Measurements from ENCODE around the gene CHRD.
"Not testable (repeated sequence)": the region's sequence is repeated elsewhere in the genome, so short reads cannot be mapped to it uniquely, and the experiment has no call there.

The CHRD gene

GRCh38 chr3:184428561-184429175 lies 48.8 kb downstream of the CHRD start:
- H3K4me3 ChIP-seq (ENCODE audit: low read depth in 1 of 2, low read length in 2 of 2): no peak overlapping the region
- no peak overlapping the region for H2AFZ ChIP-seq (ENCODE audit: low read depth, low read length)
- no peak overlapping the region for H3K4me2 ChIP-seq (ENCODE audit: insufficient read depth, low read length)
- H3K36me3 ChIP-seq (ENCODE audit: insufficient read depth, low read length): no peaks in the 10 kb centered on the region
- no peak overlapping the region for H3K9ac ChIP-seq (ENCODE audit: low read depth, low read length)
- ATAC-seq (ENCODE audit: insufficient read depth, low read depth) (no peak), DNase-seq (no peak)
- H3K27me3 ChIP-seq (ENCODE audit: insufficient read depth, low read length, poor library complexity): no peaks in the 10 kb centered on the region
- no peaks in the 10 kb centered on the region for H4K20me1 ChIP-seq (ENCODE audit: insufficient read depth, low read length)
- no peak for TF ChIP-seq CTCF (IDR thresholded peaks at IDR 0.05; ENCODE audit: borderline replicate concordance, extremely low read depth, low read length, poor library complexity, severe bottlenecking)
- TF ChIP-seq EZH2 (IDR thresholded peaks at IDR 0.05; ENCODE audit: borderline replicate concordance, low read depth, low read length, severe bottlenecking): no peak
- H3K27ac ChIP-seq (ENCODE audit: low read length): no peak overlapping the region
- H3K4me1 ChIP-seq (ENCODE audit: insufficient read depth, low read length): no peaks in the 10 kb centered on the region
- no peaks in the 10 kb centered on the region for H3K79me2 ChIP-seq (ENCODE audit: insufficient read depth, low read length)
- H3K9me3 ChIP-seq (ENCODE audit: insufficient read depth, low read length, severe bottlenecking): no peaks in the 10 kb centered on the region

- H3K9ac ChIP-seq (ENCODE audit: low read depth, low read length): no peak overlapping the region
- no peaks in the 10 kb centered on the region for H3K36me3 ChIP-seq (ENCODE audit: insufficient read depth, low read length)
- no peaks in the 10 kb centered on the region for H3K79me2 ChIP-seq (ENCODE audit: insufficient read depth, low read length)
- H3K4me3 ChIP-seq (ENCODE audit: low read depth in 1 of 2, low read length in 2 of 2): no peak overlapping the region
- no peak overlapping the region for H3K27ac ChIP-seq (ENCODE audit: low read length)
- no peaks in the 10 kb centered on the region for H3K4me1 ChIP-seq (ENCODE audit: insufficient read depth, low read length)
- TF ChIP-seq CTCF (IDR thresholded peaks at IDR 0.05; ENCODE audit: borderline replicate concordance, extremely low read depth, low read length, poor library complexity, severe bottlenecking): no peak
- TF ChIP-seq EZH2 (IDR thresholded peaks at IDR 0.05; ENCODE audit: borderline replicate concordance, low read depth, low read length, severe bottlenecking): no peak
- DNase-seq (no peak), ATAC-seq (ENCODE audit: insufficient read depth, low read depth) (no peak)
- no peaks in the 10 kb centered on the region for H3K27me3 ChIP-seq (ENCODE audit: insufficient read depth, low read length, poor library complexity)
- no peaks in the 10 kb centered on the region for H4K20me1 ChIP-seq (ENCODE audit: insufficient read depth, low read length)
- no peak overlapping the region for H3K4me2 ChIP-seq (ENCODE audit: insufficient read depth, low read length)
- H2AFZ ChIP-seq (ENCODE audit: low read depth, low read length): no peak overlapping the region
- no peaks in the 10 kb centered on the region for H3K9me3 ChIP-seq (ENCODE audit: insufficient read depth, low read length, severe bottlenecking)
Observed at GRCh38 chr3:184429786-184430185, 49.9 kb downstream of the CHRD start.

GRCh38 chr3:184430940-184431339 lies 51.1 kb downstream of the CHRD start:
- no peak overlapping the region for H3K4me2 ChIP-seq (ENCODE audit: insufficient read depth, low read length)
- H3K9me3 ChIP-seq (ENCODE audit: insufficient read depth, low read length, severe bottlenecking): no peaks in the 10 kb centered on the region
- H3K79me2 ChIP-seq (ENCODE audit: insufficient read depth, low read length): no peaks in the 10 kb centered on the region
- no peak overlapping the region for H3K27ac ChIP-seq (ENCODE audit: low read length)
- H3K9ac ChIP-seq (ENCODE audit: low read depth, low read length): no peak overlapping the region
- no peaks in the 10 kb centered on the region for H3K36me3 ChIP-seq (ENCODE audit: insufficient read depth, low read length)
- no peak overlapping the region for H2AFZ ChIP-seq (ENCODE audit: low read depth, low read length)
- no peak for TF ChIP-seq CTCF (IDR thresholded peaks at IDR 0.05; ENCODE audit: borderline replicate concordance, extremely low read depth, low read length, poor library complexity, severe bottlenecking)
- TF ChIP-seq EZH2 (IDR thresholded peaks at IDR 0.05; ENCODE audit: borderline replicate concordance, low read depth, low read length, severe bottlenecking): no peak
- H4K20me1 ChIP-seq (ENCODE audit: insufficient read depth, low read length): no peaks in the 10 kb centered on the region
- no peak overlapping the region for H3K4me3 ChIP-seq (ENCODE audit: low read depth in 1 of 2, low read length in 2 of 2)
- H3K4me1 ChIP-seq (ENCODE audit: insufficient read depth, low read length): no peaks in the 10 kb centered on the region
- no peak for DNase-seq
- no peak for ATAC-seq (ENCODE audit: insufficient read depth, low read depth)
- H3K27me3 ChIP-seq (ENCODE audit: insufficient read depth, low read length, poor library complexity): no peaks in the 10 kb centered on the region

GRCh38 chr3:184433178-184433577 lies 53.3 kb downstream of the CHRD start:
- H3K27ac ChIP-seq (ENCODE audit: low read length); H3K27me3 ChIP-seq (ENCODE audit: insufficient read depth, low read length, poor library complexity); ATAC-seq (ENCODE audit: insufficient read depth, low read depth); H3K4me3 ChIP-seq (ENCODE audit: low read depth in 1 of 2, low read length in 2 of 2); H4K20me1 ChIP-seq (ENCODE audit: insufficient read depth, low read length); H3K36me3 ChIP-seq (ENCODE audit: insufficient read depth, low read length); H2AFZ ChIP-seq (ENCODE audit: low read depth, low read length); H3K9ac ChIP-seq (ENCODE audit: low read depth, low read length); H3K79me2 ChIP-seq (ENCODE audit: insufficient read depth, low read length); H3K4me1 ChIP-seq (ENCODE audit: insufficient read depth, low read length); H3K4me2 ChIP-seq (ENCODE audit: insufficient read depth, low read length); DNase-seq; H3K9me3 ChIP-seq (ENCODE audit: insufficient read depth, low read length, severe bottlenecking): not testable (repeated sequence)
